PFSK-1 (cell line): Measurements from ENCODE around the gene MGAT4C.

Source experiments
- REST ChIP-seq, 2 experiments: IDR thresholded peaks; 2 replicates each; pipeline versions ENCODE4 v1.6.1 to v1.8.0; 2011 to 2012; ENCODE audit warnings: low read depth in 2 of 2, low read length in 2 of 2, control low read depth in 1 of 2, inconsistent platforms in 1 of 2, mild to moderate bottlenecking in 1 of 2, moderate library complexity in 1 of 2; ENCODE audit not compliant: insufficient read depth in 1 of 2
- TAF1 ChIP-seq: IDR thresholded peaks from 2 replicates; pipeline ENCODE4 v1.6.1; 2012; ENCODE audit warnings: low read length, control low read depth, borderline replicate concordance; ENCODE audit not compliant: insufficient read depth

GRCh38 chr12:86290615-86291014 is 34.4 kb upstream of the MGAT4C start:
- no peak for TF ChIP-seq REST (IDR thresholded peaks at IDR 0.05; ENCODE audit: insufficient read depth in 1 of 2, low read depth in 2 of 2, low read length in 2 of 2)
- no peak for TF ChIP-seq TAF1
